Colonic mucosa (tissue), 4 donors: ENCODE measurements around the gene UNC13A. TPM values are rescaled to one million over a fixed set of nuclear protein-coding genes. Genes with fewer than 3 reads are reported as not detected.

Source experiments
- DNase-seq: peaks from one replicate; pipeline ENCODE4 v3.0.0-alpha.2; 2020
- H3K27ac ChIP-seq: fragments of 200-600 bp; one replicate; pipeline ENCODE4 v1.8.0; 2021
- H3K27me3 ChIP-seq: fragments of 200-600 bp; one replicate; pipeline ENCODE4 v1.8.0; 2021
- H3K36me3 ChIP-seq: fragments of 200-600 bp; one replicate; pipeline ENCODE4 v1.8.0; 2021
- H3K4me1 ChIP-seq: fragments of 200-600 bp; one replicate; pipeline ENCODE4 v1.8.0; 2021; ENCODE audit warnings: mild to moderate bottlenecking
- H3K4me3 ChIP-seq: fragments of 200-600 bp; one replicate; pipeline ENCODE4 v1.8.0; 2021
- H3K9ac ChIP-seq, 2 donors: one replicate each; pipeline ENCODE4 v1.7.0; 2013; ENCODE audit warnings: control low read depth in 2 of 2, low read depth in 2 of 2, low read length in 2 of 2
- H3K9me3 ChIP-seq: fragments of 200-600 bp; one replicate; pipeline ENCODE4 v1.8.0; 2021
- CTCF ChIP-seq: fragments of 200-600 bp; IDR thresholded peaks from one replicate; pipeline ENCODE4 v1.8.0; 2022; ENCODE audit warnings: antibody characterized with exemption, mild to moderate bottlenecking
- intact Hi-C: fragments of 100-400 bp; cut with DNase I; formaldehyde crosslinking; loops from one replicate; pipeline ENCODE4 v1.14.1; 2022
- total RNA-seq, 2 donors: library from RNA; stranded (reverse); fragmentation: NEBNext Ultra II Directional in 1 of 2; extraction: Animal tissue kit (Norgen Biotek cat#: 25700) in 1 of 2; gene quantifications; one replicate each; pipeline ENCODE4 v1.2.1, GENCODE V29; 2021
- donor health status: healthy.
- donor health status: DM: no; HTN: no; CAD: no.
- donor health status: DM: no; HTN: no; CAD: no.

UNC13A gene
- total RNA-seq, 2 donors from 2014 or later, result 0.29 to 0.62 TPM

GRCh38 chr19:17641181-17641580 lies 47.0 kb downstream of the UNC13A start:
- Histone ChIP-seq H3K9me3 (no peaks in the 10 kb centered on the region), H3K27ac (no peak overlapping the region), H3K4me3 (no peak overlapping the region), H3K4me1 (no peaks in the 10 kb centered on the region), H3K27me3 (no peaks in the 10 kb centered on the region), H3K9ac (no peak overlapping the region), H3K36me3 (no peaks in the 10 kb centered on the region)
- DNase-seq, result no peak
- TF ChIP-seq CTCF, result no peak
- intact Hi-C loops, result no loop called here

DNA sequence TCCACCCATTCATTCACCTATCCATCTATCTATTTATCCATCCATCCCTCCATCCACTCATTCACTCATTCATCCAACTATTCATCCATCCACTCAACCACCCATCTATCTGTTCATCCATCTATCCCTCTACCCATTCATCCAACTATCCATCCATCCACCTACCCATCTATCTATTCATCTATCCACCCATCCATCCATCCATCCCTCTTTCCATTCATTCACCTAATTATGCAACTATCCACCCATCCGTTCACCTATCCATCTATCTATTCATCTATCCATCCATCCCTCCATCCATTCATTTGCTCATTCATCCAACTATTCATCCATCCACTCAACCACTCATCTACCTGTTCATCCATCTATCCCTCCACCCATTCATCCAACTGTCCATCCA lies 54.5 kb downstream of the UNC13A start:
- no peak for DNase-seq
- H3K4me3 ChIP-seq, result no peak overlapping the region
- no peak for TF ChIP-seq CTCF
- no peaks in the 10 kb centered on the region for H3K36me3 ChIP-seq
- H3K9me3 ChIP-seq, result no peaks in the 10 kb centered on the region
- no peak overlapping the region for H3K9ac ChIP-seq
- H3K27me3 ChIP-seq, result no peaks in the 10 kb centered on the region
- H3K4me1 ChIP-seq, result no peaks in the 10 kb centered on the region
- intact Hi-C loops, result no loop called here
- H3K27ac ChIP-seq, result no peak overlapping the region

- Histone ChIP-seq H3K27me3 (no peaks in the 10 kb centered on the region), H3K27ac (no peak overlapping the region), H3K36me3 (no peaks in the 10 kb centered on the region), H3K9ac (no peak overlapping the region), H3K4me3 (no peak overlapping the region), H3K9me3 (no peaks in the 10 kb centered on the region), H3K4me1 (no peaks in the 10 kb centered on the region)
- intact Hi-C loops, result no loop called here
- no peak for TF ChIP-seq CTCF
- no peak for DNase-seq
Observed at GRCh38 chr19:17632577-17632976, 55.6 kb downstream of the UNC13A start.

DNA sequence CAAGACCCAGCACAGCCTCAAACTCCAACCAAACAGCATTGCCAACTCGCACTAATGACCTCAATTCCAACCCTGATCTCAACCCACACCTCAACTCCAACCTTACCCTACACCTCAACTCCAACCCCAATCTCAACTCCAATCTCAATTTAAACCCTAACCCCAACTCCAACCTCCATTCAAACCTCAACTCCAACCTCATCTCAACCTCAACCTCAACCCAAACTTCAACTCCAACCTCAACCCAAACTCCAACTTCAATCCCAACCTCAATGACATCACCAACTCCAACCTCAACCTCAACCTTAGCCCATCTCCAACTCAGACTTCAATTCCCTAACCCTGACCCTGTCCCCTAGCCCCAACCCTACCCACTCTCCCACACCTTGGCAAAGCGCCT lies 58.4 kb downstream of the UNC13A start:
- intact Hi-C loops, result no loop called here

GRCh38 chr19:17627921-17628320 lies 60.2 kb downstream of the UNC13A start:
- H3K36me3 ChIP-seq, result no peaks in the 10 kb centered on the region
- no peaks in the 10 kb centered on the region for H3K4me1 ChIP-seq
- DNase-seq, result no peak
- H3K27me3 ChIP-seq, result no peaks in the 10 kb centered on the region
- H3K4me3 ChIP-seq, result no peak overlapping the region
- intact Hi-C loops, result no loop called here
- no peak overlapping the region for H3K27ac ChIP-seq
- no peak overlapping the region for H3K9ac ChIP-seq
- no peaks in the 10 kb centered on the region for H3K9me3 ChIP-seq
- no peak for TF ChIP-seq CTCF

More for the DNA sequence above, 58.4 kb downstream of the UNC13A start:
- Histone ChIP-seq H3K27me3 (no peaks in the 10 kb centered on the region), H3K9ac (no peak overlapping the region), H3K9me3 (no peaks in the 10 kb centered on the region), H3K36me3 (no peaks in the 10 kb centered on the region), H3K4me1 (no peaks in the 10 kb centered on the region), H3K27ac (no peak overlapping the region), H3K4me3 (no peak overlapping the region)
- no peak for TF ChIP-seq CTCF
- DNase-seq, result no peak

DNA sequence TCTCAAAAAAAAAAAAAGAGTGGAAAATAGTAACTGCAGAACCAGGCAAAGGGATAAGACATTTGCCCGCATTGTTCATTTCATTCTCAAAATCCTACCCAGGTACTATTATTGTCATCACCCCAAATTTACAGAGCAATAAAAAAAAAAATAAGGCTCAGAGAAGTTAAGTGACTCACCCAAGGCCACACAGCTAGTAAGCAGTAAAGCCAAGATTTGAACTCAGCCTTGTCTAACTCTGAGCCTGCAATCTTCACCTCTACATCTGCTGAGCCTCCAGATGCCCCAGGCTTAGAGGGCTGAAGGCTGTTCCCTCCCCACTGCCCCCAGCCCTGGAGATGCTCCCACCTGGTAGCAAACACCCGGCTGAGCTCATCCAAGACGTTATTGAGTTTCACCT lies 61.0 kb downstream of the UNC13A start:
- Histone ChIP-seq H3K36me3 (no peaks in the 10 kb centered on the region), H3K27me3 (no peaks in the 10 kb centered on the region), H3K4me1 (no peaks in the 10 kb centered on the region), H3K9ac (no peak overlapping the region), H3K4me3 (no peak overlapping the region), H3K9me3 (no peaks in the 10 kb centered on the region), H3K27ac (no peak overlapping the region)
- intact Hi-C loops, result no loop called here
- no peak for DNase-seq
- no peak for TF ChIP-seq CTCF
